GM21360 (cell line): ENCODE measurements around the gene MAB21L4.

Experiments used
- ATAC-seq: cut with Tn5 transposase; IDR thresholded peaks from one replicate; pipeline ENCODE4 v1.9.1; 2021; ENCODE audit warnings: mild to moderate bottlenecking, moderate library complexity; ENCODE audit not compliant: unreplicated experiment

MAB21L4 gene

GRCh38 chr2:240869109-240869955, 26.6 kb downstream of the MAB21L4 start:
- no peak for ATAC-seq

DNA sequence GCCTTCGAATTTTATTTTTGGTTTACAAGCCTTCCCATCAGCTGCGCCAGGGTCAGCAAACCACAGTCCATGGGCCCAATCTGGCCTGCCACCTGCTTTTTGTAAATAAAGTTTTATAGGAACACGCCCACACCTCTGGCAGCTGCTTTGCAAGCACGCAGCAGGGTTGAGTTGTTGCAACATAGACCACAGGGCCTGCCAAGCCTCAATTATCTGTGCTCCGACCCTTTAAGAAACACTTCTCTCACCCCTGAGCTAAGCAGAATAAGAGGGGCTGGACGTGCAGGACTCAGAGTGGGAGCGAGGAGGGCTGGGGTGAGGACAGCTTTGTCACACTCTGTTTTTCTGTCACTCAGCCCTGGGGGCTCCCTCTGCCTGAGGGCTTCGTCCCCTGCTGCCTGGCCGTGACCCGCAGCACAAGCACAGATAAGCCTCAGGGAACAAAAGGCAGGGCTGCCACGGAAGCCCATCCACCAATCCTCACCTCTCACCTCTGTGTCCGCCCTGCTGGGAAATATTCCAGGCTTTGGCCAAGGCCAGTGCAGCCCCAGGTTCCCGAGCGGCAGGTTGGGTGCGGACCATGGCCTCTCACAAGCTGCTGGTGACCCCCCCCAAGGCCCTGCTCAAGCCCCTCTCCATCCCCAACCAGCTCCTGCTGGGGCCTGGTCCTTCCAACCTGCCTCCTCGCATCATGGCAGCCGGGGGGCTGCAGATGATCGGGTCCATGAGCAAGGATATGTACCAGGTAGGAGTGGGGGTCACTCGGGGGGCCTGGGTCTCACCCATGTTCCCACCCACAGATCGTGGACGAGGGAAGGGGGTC, 27.5 kb downstream of the MAB21L4 start, which contains the start of gene AGXT:
TSS of gene AGXT (plus strand) at position 539 of the 823 bp plus-strand sequence. CDS start at position 581, 42 bp downstream.
- ATAC-seq = no peak

- no peak for ATAC-seq
Measured at GRCh38 chr2:240865391-240865790, 30.6 kb downstream of the MAB21L4 start.

- no peak for ATAC-seq
Measured at GRCh38 chr2:240864475-240864874, 31.5 kb downstream of the MAB21L4 start.

GRCh38 chr2:240861547-240861946, 34.4 kb downstream of the MAB21L4 start:
- ATAC-seq = no peak

DNA sequence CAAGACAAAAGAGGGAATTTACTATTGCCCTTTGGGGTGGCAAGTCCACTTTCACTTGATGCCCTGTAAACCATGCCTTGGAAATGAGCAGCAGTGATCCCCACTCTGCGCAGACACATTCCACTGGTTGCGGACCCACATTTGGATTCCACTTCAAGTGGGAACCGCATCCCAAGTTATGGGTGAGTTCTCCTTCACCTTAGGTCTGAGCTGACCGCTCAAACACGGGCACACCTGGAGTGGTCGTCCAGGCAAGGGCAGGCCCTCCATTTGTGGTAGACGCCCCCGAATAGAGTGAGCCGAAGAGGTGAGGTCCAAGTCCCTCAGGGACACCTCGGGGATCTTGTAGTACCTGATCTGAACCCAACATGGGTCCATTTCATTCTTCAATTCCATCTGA, 37.1 kb downstream of the MAB21L4 start:
- no peak for ATAC-seq

DNA sequence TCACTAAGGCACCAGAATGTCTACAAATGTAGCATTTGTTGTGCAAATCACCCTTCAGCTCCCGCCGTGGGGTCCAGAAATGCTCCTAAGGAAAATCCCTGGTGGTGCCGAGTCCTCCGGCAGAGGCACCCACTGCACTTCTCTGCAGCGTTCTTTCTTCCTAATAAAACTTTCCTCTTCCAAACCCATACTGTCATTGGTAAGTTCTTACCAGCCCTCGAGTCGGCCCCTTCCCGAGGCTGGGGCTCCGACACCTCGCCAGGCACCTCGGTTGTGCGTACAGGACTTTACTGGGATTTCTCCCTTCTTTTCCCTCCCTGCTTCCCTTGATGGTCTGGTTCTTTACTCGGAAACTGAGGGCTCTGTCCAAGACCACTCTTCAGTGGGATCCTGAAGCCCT, 37.6 kb downstream of the MAB21L4 start:
- no peak for ATAC-seq

- no peak for ATAC-seq
Measured at GRCh38 chr2:240857039-240858008, 38.6 kb downstream of the MAB21L4 start.

DNA sequence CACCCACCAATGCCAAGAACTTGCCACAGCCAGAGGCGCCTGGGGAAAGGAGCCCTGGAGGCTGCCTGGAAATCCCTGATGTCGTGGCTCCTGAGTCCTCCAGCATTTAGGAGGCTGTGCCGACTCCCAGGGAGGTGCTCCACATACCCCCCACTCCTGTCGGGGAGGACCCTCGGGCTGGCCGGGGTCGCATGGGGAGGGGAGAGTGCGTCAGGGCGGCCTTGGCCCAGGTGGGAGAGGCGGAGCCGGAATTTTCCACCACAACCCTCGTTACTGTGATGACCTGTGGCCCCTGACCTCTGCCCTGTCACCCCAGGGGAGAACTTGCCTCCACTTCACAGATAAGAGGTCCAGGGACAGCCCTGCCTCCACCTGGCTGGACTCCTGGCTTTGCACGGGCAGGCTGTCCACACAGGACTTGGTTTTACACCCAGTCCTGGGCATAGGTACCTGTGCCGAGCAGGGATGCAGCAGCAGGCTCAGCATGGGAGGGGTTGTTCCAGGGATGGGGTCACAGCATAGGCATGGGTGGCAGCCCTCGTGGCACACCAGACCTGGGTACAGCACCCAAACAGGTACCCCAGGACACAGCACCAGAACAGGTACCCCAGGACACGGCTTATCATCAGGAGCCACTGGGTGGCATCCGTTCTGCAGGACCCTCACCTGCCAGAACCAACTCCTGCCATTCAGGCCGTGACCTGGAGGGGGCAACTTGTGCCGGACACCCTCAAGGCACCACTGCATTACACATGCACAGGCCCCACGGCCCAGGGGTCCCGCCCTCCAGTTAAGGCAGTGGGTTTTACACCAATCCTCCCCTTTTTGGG, 39.6 kb downstream of the MAB21L4 start:
- ATAC-seq = no peak

DNA sequence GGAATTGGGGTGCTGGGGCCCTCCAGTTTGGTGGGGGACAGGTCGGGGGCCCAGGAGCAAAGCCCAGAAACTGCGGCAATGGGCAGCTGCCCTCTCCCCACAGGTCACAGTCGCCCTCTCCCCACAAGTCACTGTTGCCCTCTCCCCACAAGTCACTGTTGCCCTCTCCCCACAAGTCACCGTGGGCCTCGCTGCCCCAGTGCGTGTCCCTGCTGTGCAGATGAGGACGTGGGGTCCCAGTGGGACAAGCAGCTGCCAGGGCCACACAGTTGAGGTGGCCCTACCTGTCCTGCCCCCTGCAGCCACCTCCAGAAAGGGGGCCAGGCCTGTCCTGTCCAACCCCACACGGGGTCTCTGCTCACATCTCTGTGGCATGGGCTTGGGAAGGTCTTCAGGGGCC, 40.3 kb downstream of the MAB21L4 start:
- ATAC-seq = no peak

DNA sequence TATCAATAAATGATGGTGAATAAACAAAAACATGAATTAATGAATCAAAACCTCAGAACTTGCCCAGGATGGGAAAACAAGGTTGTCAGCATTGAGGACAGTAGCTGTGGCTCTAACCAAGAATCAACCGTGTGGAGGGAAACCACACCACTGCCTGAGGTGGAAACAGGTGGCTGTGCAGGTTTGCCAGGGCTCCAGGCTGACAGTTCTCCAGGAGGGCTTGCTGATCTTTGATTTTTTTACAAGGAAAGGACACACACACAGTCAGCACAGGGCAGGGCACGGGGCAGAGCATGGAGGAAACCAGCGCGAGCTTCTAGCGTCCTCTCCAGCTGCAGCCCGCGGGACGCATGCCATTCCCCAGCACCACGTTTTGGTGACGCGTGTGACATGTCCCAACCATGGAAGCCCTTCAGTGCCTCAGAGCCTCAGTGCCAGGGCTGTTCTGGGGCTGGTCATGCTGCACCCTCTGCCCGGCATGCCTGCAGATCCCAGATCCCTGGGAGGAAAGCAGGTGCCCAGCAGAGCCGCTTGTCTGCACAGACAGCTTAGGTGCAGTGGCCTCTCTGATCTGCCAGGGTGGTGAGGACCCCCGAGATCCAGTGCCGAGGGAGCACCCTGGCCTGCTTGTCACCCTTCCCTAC, 43.2 kb downstream of the MAB21L4 start:
- no peak for ATAC-seq

GRCh38 chr2:240851078-240851991, 44.6 kb downstream of the MAB21L4 start:
- ATAC-seq = no peak

DNA sequence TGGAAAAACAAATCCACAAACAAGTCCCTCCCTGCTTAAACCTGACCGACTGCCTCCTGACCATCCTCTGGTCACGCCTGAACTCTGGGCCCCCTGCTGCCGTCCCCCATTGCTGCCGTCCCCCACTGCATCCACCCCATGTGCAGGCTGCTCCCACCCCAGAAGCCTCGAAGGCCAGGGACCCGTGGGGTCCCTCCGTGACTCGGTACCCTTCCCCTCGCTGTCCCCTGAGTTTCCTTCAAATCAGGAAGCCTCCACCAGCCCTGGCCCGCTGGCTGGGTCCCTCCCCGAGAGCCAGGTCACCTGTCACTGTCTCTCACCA, 45.2 kb downstream of the MAB21L4 start:
- no peak for ATAC-seq

- ATAC-seq = no peak
Measured at GRCh38 chr2:240850026-240850425, 45.9 kb downstream of the MAB21L4 start.

- ATAC-seq = no peak
Measured at GRCh38 chr2:240848900-240849680, 46.9 kb downstream of the MAB21L4 start.

DNA sequence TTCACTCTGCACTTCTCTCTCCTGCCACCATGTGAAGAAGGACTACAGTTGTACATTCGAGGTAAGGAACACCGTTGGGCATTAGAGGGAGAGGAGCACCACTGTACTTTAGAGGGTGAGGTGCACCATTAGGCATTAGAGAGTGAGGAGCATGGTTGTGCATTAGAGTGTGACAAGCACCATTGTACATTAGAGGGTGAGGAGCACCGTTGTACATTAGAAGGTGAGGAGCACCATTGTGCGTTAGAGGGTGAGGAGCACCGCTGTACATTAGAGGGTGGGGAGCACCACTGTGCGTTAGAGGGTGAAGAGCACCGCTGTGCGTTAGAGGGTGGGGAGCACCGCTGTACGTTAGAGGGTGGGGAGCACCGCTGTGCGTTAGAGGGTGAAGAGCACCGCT, 48.1 kb downstream of the MAB21L4 start:
- ATAC-seq = no peak

GRCh38 chr2:240846873-240847595, 48.9 kb downstream of the MAB21L4 start:
- ATAC-seq = no peak
